ENCODE measurements around the gene ELFN1.

DNA sequence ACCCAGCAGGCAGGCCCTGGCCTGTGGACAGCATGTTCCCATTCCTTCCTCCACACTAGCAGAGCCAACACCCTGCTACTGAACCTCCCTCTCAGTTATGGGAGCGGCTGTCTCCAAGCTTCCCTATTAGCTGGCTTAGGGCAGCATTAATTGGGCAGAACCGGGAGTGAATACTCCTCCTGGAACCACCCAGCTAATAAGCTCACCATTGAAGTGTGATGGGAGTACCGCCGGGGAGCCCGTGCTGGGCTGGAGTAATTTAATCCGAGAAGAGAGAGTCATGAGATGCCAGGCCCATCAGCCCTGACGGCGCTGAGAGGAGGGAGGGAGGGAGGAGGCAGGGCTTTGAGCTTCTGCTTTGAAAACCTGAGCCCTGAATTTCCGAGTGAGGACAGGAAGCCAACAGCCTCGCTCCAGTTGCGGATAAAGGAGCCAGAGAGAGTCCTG, 31.8 kb upstream of the ELFN1 start:
- TF ChIP-seq, protein P1, sequence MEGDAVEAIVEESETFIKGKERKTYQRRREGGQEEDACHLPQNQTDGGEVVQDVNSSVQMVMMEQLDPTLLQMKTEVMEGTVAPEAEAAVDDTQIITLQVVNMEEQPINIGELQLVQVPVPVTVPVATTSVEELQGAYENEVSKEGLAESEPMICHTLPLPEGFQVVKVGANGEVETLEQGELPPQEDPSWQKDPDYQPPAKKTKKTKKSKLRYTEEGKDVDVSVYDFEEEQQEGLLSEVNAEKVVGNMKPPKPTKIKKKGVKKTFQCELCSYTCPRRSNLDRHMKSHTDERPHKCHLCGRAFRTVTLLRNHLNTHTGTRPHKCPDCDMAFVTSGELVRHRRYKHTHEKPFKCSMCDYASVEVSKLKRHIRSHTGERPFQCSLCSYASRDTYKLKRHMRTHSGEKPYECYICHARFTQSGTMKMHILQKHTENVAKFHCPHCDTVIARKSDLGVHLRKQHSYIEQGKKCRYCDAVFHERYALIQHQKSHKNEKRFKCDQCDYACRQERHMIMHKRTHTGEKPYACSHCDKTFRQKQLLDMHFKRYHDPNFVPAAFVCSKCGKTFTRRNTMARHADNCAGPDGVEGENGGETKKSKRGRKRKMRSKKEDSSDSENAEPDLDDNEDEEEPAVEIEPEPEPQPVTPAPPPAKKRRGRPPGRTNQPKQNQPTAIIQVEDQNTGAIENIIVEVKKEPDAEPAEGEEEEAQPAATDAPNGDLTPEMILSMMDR (IDR thresholded peaks at IDR 0.05) = no peak
- TF ChIP-seq POLR2A (IDR thresholded peaks at IDR 0.05) = no peak
- TF ChIP-seq POLR2AphosphoS5 (IDR thresholded peaks at IDR 0.05; ENCODE audit: insufficient read depth in 1 of 2, low read depth in 1 of 2) = no peak
